ENCODE data around the gene GARRE1. TPM values are rescaled to one million over a fixed set of nuclear protein-coding genes. Genes with fewer than 3 reads are reported as not detected.

GARRE1 gene
- total and polyA plus RNA-seq, 8 donors: 2.1 to 60.7 (median 13.8) TPM

GRCh38 chr19:34284505-34284904 is 30.2 kb downstream of the GARRE1 start:
- TF ChIP-seq POLR2AphosphoS5 (IDR thresholded peaks at IDR 0.05): no peak
- TF ChIP-seq CTCF (IDR thresholded peaks at IDR 0.05): no peak
- no peak for TF ChIP-seq POLR2A (IDR thresholded peaks at IDR 0.05)
- H3K27ac ChIP-seq: no peak overlapping the region
- H3K36me3 ChIP-seq: peaks cover 0 to 17% (median 11%) of the 10 kb centered on the region in 4 donors

GRCh38 chr19:34287662-34288140 is 33.3 kb downstream of the GARRE1 start:
- no peak overlapping the region for H3K27ac ChIP-seq
- no peak for DNase-seq
- H3K4me1 ChIP-seq: peaks cover 0 to 9% (median 6%) of the 10 kb centered on the region in 4 donors
- H3K4me3 ChIP-seq: no peak overlapping the region
- WGBS, 5 donors: 91 to 94% (median 92%) methylated on average over 3 of the region's 3 CpGs
- H3K9me3 ChIP-seq: no peaks in the 10 kb centered on the region
- no peaks in the 10 kb centered on the region for H3K27me3 ChIP-seq
- H3K36me3 ChIP-seq: peaks cover 0 to 11% (median 10%) of the 10 kb centered on the region in 4 donors
- intact Hi-C loops (cut with DNase I; ENCODE audit: low total_unique reads): no loop called here
- TF ChIP-seq POLR2AphosphoS5 (IDR thresholded peaks at IDR 0.05) (no peak), POLR2A (IDR thresholded peaks at IDR 0.05) (no peak), EP300 (IDR thresholded peaks at IDR 0.05) (no peak), CTCF (IDR thresholded peaks at IDR 0.05) (no peak)

More at GRCh38 chr19:34284505-34284904, 30.2 kb downstream of the GARRE1 start:
- 85 to 93% (median 92%) methylated on average over 2 of the region's 2 CpGs for WGBS, 5 donors
- Histone ChIP-seq H3K27me3 (no peaks in the 10 kb centered on the region), H3K4me3 (no peak overlapping the region), H3K9me3 (no peaks in the 10 kb centered on the region), H3K4me1 (peaks cover 0 to 18% (median 10%) of the 10 kb centered on the region in 4 donors)
- no peak for DNase-seq
- intact Hi-C loops (cut with DNase I; ENCODE audit: low total_unique reads): no loop called here

DNA sequence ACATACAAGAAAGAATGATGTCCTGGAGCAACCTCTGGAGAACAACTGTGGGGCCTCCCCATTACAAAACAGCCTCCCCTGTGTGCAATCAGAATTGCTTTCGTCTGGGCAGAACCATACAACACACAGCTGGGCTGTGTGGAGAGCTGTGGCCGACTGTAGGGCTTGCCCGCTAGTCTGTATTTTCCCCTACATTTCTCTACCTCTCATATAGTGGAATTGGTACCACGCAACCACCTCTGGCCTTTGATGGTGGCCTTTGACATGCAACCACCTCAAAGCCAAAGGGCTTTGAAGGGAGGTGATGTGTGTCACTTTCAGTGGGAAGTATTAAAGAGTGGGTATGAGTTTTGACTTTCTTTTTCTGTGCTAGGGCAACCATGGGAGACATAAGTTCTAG is 34.0 kb downstream of the GARRE1 start:
- Histone ChIP-seq H3K27me3 (no peaks in the 10 kb centered on the region), H3K9me3 (no peaks in the 10 kb centered on the region), H3K4me1 (peaks cover 0 to 2% (median 0%) of the 10 kb centered on the region in 4 donors), H3K4me3 (no peak overlapping the region), H3K36me3 (peaks cover 0 to 11% (median 10%) of the 10 kb centered on the region in 4 donors), H3K27ac (no peak overlapping the region)
- 85 to 96% (median 89%) methylated on average over 4 of the region's 4 CpGs for WGBS, 5 donors
- TF ChIP-seq POLR2AphosphoS5 (IDR thresholded peaks at IDR 0.05) (no peak), EP300 (IDR thresholded peaks at IDR 0.05) (no peak), POLR2A (IDR thresholded peaks at IDR 0.05) (no peak), CTCF (IDR thresholded peaks at IDR 0.05) (no peak)
- intact Hi-C loops (cut with DNase I; ENCODE audit: low total_unique reads): no loop called here
- no peak for DNase-seq

DNA sequence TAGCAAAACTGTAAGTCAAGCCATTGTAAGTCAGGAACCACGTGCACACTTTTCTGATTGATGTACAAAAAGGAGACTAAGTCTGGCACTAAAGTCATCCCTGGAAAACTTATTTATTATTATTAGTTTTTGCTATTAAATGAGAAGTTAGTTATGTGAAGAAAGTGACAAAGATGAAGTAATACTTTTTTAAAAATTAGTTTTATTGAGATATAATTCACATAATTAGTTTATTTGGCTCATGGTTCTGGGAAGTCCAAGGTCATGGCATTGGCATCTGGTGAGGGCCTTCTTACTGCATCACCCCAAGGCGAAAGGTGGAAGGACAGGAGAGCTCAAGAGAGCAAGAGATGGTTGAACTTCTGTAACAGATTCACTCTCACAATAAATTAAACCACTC is 36.9 kb downstream of the GARRE1 start:
- H3K36me3 ChIP-seq: peaks cover 0 to 10% (median 0%) of the 10 kb centered on the region in 4 donors
- intact Hi-C loops (cut with DNase I; ENCODE audit: low total_unique reads): no loop called here
- no peak overlapping the region for H3K4me3 ChIP-seq
- no peak for DNase-seq
- WGBS, 5 donors: 92 to 98% (median 97%) methylated on average over 2 of the region's 2 CpGs
- H3K4me1 ChIP-seq: no peaks in the 10 kb centered on the region
- H3K27ac ChIP-seq: no peak overlapping the region
- no peaks in the 10 kb centered on the region for H3K9me3 ChIP-seq
- H3K27me3 ChIP-seq: no peaks in the 10 kb centered on the region
- TF ChIP-seq CTCF (IDR thresholded peaks at IDR 0.05): no peak
- no peak for TF ChIP-seq EP300 (IDR thresholded peaks at IDR 0.05)
- no peak for TF ChIP-seq POLR2A (IDR thresholded peaks at IDR 0.05)
- no peak for TF ChIP-seq POLR2AphosphoS5 (IDR thresholded peaks at IDR 0.05)

Data from stomach (tissue), 9 donors.